ENCODE data around the gene PHF19.

The PHF19 gene

DNA sequence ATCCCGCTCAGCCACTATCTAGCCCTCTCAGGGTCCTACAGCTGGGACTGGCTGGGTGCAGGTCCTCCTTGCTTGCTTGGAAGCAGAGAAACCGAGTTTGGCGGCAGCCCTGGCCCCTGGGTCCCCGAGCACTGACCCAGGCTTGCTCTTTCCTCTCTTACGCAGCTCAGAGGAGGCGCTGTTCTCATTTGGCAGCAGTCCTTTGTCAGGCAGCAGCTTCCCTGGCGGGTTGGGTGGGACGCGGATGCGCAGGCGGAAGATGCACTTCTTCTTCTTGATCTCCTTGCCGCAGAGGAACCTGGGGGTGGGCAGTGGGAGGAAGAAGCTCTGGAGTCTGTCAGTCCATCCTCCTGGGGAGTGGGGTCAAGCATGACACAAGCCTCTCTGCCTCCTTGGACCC is 14.5 kb downstream of the PHF19 start:
- no peaks in the 10 kb centered on the region for H3K9me3 Mint-ChIP-seq
- H3K4me1 Mint-ChIP-seq, result peaks cover 63% of the 10 kb centered on the region
- no peak for ATAC-seq
- H3K27me3 Mint-ChIP-seq, result no peaks in the 10 kb centered on the region
- no peak overlapping the region for H3K4me3 Mint-ChIP-seq
- H3K27ac Mint-ChIP-seq, result peak overlapping the region in 1 of 2 donors; percentile 87
- no peak for DNase-seq

DNA sequence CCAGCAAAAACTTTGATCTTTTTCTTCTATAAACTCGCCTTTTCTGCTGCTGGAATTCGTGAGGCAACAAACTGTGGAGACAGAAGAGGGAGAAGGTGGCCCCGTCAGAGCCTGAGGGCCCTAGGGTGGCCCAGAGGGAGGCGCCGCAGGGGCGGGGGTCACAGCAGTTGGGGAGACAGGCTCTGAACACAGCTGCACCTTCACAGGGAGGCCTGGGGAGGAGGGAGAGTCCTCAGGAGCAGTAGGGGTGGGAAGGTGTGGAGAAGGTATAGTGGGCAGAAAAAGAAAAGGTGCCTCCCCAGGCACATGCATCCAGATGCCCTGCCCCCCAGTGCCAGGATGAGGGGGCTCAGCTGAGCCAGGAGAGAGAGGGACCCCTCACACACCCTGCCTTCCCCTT is 15.1 kb downstream of the PHF19 start:
- Mint-ChIP-seq H3K4me3 (no peak overlapping the region), H3K9me3 (no peaks in the 10 kb centered on the region), H3K27me3 (no peaks in the 10 kb centered on the region), H3K27ac (peak overlapping the region in 1 of 2 donors; percentile 87), H3K4me1 (peaks cover 67% of the 10 kb centered on the region)
- no peak for ATAC-seq
- DNase-seq, result no peak

DNA sequence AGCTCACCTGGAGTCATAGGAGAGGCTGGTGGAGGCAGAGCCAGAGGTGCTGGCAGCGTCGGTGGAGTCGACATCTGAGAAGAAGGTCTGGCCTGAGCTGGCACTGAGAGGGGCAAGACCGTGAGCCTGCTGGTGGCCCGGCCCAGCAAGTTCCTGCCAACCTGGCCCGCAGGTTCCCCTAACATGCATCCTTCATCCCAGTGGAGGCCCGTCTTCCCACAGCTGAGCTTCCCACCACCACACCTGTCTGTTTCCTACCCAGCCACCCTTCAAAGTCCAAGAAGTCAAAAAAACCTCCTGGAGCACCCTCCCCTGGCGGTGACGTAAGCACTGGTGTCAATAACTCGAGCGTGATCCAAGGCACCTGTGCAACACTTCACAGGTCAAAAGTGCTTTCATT is 16.9 kb downstream of the PHF19 start:
- DNase-seq (no peak), ATAC-seq (no peak)
- Mint-ChIP-seq H3K4me1 (peaks cover 74% of the 10 kb centered on the region), H3K27ac (peak overlapping the region in 1 of 2 donors; percentile 89), H3K27me3 (no peaks in the 10 kb centered on the region), H3K9me3 (no peaks in the 10 kb centered on the region), H3K4me3 (no peak overlapping the region)

DNA sequence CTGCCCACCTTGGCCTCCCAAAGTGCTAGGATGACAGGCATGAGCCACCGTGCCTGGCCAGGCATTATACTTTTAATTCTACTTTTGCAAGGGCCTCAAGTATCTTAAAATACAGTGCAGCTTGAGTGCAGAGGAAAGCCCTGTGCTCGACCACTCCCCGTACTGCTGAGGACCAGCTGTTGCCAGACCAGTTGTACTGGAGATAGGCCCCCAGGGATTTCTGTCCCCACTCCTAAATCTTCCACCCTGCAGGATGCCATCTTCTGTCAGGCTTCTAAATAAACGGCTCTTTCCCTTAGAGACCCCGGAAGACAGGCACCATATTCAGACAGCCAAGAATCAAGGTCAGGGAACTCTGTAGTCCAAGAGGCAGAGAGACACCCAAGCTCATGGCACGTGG is 17.6 kb downstream of the PHF19 start:
- H3K4me1 Mint-ChIP-seq, result peaks cover 82% of the 10 kb centered on the region
- H3K4me3 Mint-ChIP-seq, result no peak overlapping the region
- H3K27me3 Mint-ChIP-seq, result no peaks in the 10 kb centered on the region
- H3K9me3 Mint-ChIP-seq, result no peaks in the 10 kb centered on the region
- peak overlapping the region in 1 of 2 donors; percentile 89 for H3K27ac Mint-ChIP-seq
- ATAC-seq (no peak), DNase-seq (no peak)

DNA sequence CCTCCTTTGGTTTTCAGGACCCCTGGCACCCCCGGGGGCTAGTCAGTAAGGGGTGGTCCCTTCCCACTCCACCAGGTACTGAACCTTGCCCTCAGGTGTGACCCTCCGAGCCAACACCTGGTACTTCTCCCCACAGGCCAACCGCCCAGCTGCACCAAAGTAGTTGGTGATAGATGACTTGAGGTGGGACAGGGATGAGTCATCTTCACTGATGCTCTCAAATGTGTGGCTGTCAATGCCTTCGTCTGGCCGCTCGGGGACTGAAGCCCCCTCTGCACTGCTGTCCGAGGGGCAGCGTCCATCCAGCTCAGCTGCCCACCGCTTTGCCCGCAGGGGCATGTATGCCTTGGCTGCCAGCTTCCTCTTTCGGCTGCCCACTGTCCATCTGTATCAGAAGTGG is 19.1 kb downstream of the PHF19 start:
- Mint-ChIP-seq H3K27me3 (no peaks in the 10 kb centered on the region), H3K4me1 (peaks cover 69% of the 10 kb centered on the region), H3K4me3 (no peak overlapping the region), H3K9me3 (no peaks in the 10 kb centered on the region), H3K27ac (peak overlapping the region in 1 of 2 donors; percentile 83)
- ATAC-seq, result peak; percentile 34
- no peak for DNase-seq

DNA sequence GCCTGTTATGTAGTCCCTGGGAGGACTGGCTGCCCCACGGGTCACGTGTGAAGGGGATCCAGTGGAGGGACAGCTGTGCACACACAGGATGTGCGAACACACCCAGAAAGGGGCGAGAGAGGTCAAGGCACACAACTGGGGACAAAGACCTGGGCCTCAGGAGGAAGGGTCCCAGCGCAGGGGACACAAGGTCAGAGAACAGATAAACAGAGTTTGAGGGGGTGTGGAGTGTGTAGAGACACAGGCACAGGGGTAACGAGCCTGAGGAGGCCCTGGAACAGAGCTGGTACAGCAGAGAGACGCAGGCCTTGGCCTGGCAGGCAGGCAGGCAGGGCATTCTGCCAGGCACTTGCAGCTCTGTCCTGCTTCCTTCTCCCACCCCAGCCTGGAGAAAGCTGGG is 19.5 kb downstream of the PHF19 start:
- no peaks in the 10 kb centered on the region for H3K9me3 Mint-ChIP-seq
- H3K4me1 Mint-ChIP-seq, result peaks cover 68% of the 10 kb centered on the region
- no peaks in the 10 kb centered on the region for H3K27me3 Mint-ChIP-seq
- peak overlapping the region in 1 of 2 donors; percentile 83 for H3K27ac Mint-ChIP-seq
- DNase-seq (no peak), ATAC-seq (peak; percentile 37)
- no peak overlapping the region for H3K4me3 Mint-ChIP-seq

DNA sequence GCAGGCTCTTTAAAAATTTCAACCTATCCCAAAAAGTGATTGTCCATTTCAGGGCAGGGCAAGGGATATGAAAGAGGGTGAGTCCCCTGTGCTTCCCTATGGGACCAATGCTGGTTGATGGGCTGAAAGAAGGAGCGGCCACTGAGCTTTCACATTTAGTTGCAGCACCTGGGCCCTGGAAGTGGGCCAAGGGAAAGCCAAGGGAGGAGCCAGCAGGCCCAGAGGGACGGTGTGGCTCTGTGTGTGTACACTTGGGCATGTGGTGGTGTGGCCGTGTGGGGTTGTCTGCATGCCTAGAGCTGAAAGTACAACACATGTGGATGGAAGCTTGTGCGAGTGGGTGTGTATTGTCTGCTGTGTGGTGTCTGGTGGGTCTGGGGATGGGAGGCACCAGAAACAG is 20.3 kb downstream of the PHF19 start:
- ATAC-seq (peak; percentile 20), DNase-seq (no peak)
- Mint-ChIP-seq H3K9me3 (no peaks in the 10 kb centered on the region), H3K27me3 (no peaks in the 10 kb centered on the region), H3K27ac (peak overlapping the region in 1 of 2 donors; percentile 7), H3K4me1 (peaks cover 76% of the 10 kb centered on the region), H3K4me3 (no peak overlapping the region)

DNA sequence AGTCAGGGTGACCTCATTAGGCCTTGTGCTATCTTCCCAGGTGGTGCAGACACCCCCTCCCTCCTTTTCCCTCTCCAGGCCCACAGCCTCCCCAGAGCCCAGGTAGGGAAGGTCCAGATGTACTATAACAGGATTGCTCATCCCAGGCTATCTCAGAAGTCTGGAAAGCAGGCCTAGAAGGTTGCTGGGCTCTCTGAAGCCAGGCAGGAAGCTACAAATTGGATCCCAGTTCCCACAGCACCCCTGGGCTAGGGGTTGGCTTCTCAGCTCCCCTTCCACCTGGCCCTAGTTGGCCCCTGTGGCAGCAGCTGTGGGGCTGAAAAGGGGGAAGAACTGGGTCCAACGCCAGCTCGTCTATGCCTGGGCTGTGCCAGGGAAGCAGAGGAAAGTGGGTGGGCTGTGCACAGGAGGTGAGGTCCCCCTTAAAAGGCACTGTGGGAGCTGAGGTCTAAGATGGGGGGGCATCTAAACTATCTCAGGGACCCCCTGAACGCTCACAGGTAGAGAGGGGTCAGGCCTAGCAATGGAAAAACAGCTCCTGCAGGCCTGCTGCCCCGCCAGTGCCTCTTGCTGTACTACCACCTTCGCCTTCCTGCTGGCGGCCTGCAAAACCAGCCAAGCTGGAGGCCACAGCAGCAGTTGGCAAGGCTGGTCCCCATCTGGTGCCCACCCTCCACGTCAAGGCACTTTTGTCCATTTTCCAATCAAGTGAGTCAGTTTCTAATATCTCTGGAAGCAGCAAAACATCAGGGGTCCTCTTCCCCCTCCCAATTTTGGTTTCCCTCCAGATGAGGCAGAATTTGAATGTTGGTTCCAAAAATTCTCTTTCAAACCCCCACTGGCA is 20.9 kb downstream of the PHF19 start:
- ATAC-seq, result no peak
- Mint-ChIP-seq H3K27ac (peak overlapping the region in 1 of 2 donors; percentile 94), H3K4me3 (no peak overlapping the region), H3K9me3 (no peaks in the 10 kb centered on the region), H3K27me3 (no peaks in the 10 kb centered on the region), H3K4me1 (peaks cover 80% of the 10 kb centered on the region)
- DNase-seq, result no peak

DNA sequence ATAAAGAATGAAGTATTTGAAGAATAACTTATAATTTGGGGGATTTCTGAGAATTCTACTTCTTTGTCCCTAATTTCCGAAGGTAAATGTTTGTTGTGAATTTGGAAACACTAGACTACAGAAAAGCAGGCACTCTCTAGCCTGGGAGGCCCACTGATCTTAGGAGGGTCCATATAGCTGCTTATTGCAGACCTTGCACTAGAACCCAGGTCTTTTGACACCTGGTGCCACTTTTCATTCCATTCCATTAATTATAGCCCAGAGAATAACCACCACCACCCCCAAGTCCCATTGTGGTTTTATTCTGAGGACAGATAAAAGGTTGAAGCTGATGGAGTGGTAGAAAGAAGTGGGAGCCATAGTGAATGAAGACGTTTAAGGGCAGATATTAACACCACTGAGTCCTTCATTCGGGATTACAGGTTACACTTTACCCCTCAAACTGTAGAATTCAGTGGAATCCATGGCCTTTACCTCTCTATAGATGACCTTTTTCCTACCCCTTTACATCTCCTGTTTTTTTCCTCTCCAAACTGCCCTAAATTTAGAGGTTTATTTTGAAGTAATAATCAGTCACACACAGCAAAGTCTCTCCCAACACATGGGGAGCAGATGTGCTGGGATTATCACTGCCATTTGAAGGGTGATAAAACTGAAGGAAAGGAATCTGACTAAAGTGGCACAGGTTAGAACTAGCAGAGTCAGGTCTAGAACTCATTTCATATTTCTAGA is 22.2 kb downstream of the PHF19 start:
- Mint-ChIP-seq H3K4me1 (peaks cover 78% of the 10 kb centered on the region), H3K27ac (peak overlapping the region in 1 of 2 donors; percentile 94), H3K4me3 (no peak overlapping the region), H3K27me3 (no peaks in the 10 kb centered on the region), H3K9me3 (no peaks in the 10 kb centered on the region)
- no peak for DNase-seq
- ATAC-seq, result no peak

DNA sequence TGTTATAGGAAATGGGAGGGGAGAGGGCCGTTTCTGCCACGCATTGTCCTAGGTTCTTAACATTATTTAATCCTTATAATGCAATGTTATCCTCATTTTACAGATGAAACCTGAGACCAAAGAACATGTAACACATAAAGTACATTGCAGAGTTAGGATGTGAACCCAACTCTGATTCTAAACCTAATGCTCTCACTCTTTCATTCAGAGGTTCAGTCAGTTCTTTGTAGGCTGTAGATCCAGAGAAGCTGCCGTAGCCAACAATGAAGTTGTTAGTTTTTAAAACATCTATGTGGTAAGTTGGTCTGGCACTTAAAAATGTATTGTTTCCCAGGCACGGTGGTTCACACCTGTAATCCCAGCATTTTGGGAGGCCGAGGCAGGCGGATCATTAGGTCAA is 23.8 kb downstream of the PHF19 start:
- no peak overlapping the region for H3K27ac Mint-ChIP-seq
- DNase-seq (no peak), ATAC-seq (no peak)
- no peaks in the 10 kb centered on the region for H3K9me3 Mint-ChIP-seq
- H3K27me3 Mint-ChIP-seq, result no peaks in the 10 kb centered on the region
- H3K4me3 Mint-ChIP-seq, result no peak overlapping the region
- peaks cover 72% of the 10 kb centered on the region for H3K4me1 Mint-ChIP-seq

DNA sequence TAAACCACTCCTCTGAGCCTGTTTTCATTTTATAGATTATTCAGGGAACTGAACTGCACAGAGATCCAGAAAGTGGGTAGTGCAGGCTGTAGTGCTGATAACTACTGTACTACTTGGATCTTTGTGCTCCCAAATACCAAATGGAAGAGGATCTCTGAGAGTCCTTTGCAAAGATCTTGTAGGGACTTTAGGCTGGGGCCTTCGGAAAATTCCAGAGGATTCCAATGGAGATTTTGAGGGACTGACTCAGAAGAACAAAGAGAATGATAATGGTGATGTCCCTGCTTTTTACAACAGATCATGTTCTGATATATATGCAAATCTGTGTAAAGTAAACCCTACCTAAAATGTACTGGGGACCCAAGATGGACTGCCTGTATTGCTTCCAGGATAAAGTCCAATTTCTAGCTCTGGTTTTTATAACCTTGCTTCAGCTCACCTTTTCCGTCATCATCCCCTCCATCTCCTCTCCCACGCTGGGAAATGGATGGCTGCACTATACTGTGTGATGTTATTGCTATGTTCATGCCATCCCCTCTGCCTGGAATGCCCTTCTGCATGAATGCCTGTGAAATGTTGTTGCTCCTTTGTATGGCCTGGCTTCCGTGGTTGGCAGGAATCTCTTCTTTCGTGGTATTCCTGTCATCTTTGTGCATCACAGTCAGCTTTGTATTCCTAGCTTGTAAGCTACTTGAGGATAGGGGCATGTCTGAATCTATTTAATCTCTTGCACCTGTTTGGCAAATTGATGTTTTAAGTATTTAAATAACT is 24.6 kb downstream of the PHF19 start:
- ATAC-seq (no peak), DNase-seq (no peak)
- Mint-ChIP-seq H3K27ac (no peak overlapping the region), H3K4me3 (no peak overlapping the region), H3K9me3 (no peaks in the 10 kb centered on the region), H3K4me1 (peaks cover 72% of the 10 kb centered on the region), H3K27me3 (no peaks in the 10 kb centered on the region)

DNA sequence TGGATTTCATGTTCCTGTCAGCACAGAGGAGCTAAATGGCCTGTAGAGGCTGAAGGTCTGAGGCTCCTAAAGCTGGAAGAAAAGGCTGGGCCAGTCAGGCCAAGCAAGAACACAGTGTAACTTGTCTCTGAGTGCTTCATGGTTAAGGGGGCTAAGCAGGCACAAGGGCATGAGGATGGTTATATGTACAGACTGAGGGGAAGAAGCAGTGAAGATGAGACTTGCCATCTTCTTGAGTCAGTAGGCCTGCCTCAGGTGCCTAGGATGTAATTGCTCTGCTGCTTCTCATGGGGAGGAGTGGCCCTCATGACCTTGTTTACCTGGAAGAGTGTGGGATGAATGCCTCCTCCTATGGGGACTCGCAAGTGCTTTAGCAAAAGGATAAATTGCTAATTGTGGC is 25.5 kb downstream of the PHF19 start:
- DNase-seq (no peak), ATAC-seq (no peak)
- H3K27ac Mint-ChIP-seq, result no peak overlapping the region
- H3K9me3 Mint-ChIP-seq, result no peaks in the 10 kb centered on the region
- H3K4me1 Mint-ChIP-seq, result peaks cover 73% of the 10 kb centered on the region
- H3K4me3 Mint-ChIP-seq, result no peak overlapping the region
- no peaks in the 10 kb centered on the region for H3K27me3 Mint-ChIP-seq

DNA sequence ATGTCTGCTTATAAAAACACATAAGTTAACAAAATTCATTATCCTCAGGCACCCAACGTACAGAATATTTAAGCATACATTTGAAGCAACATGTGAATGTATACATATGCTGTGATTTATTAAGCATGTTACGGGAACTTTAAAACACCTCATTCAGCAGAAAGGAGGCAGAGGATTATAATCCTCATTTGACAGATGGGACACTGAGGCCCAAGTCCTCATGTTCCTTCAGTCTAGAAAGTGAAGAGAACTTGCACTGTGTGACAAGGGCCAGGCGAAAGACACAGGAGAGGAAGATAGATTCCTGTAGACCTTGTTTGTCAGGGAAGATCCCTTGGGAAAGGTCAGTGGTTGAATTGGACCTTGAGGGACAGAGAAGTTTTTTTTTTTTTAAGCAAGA is 26.7 kb downstream of the PHF19 start:
- peaks cover 73% of the 10 kb centered on the region for H3K4me1 Mint-ChIP-seq
- ATAC-seq, result no peak
- H3K4me3 Mint-ChIP-seq, result no peak overlapping the region
- H3K9me3 Mint-ChIP-seq, result no peaks in the 10 kb centered on the region
- H3K27me3 Mint-ChIP-seq, result no peaks in the 10 kb centered on the region
- peak overlapping the region; percentile 23 to 29 for H3K27ac Mint-ChIP-seq
- no peak for DNase-seq

DNA sequence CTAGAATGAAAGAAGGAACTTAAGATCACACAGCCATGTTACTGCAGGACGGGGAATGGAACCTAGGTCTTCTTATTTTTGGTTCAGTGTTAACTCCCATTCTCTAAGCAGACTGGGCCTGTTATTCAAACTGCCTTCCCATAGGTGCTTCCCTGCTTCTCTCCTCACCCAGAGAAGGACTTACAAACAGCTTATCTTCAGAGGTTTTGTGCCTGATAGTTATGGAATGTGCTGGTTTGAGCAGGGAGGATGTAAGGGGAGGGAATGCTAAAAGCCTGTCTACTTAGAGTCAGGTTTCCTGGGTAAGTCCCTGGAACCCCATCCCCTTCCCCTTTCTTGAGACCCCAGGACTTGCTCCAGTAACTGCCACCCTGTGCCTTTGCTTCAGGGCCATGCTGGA is 30.1 kb downstream of the PHF19 start:
- H3K4me3 Mint-ChIP-seq, result peak overlapping the region; percentile 99 to 100
- peaks cover 79% of the 10 kb centered on the region for H3K4me1 Mint-ChIP-seq
- DNase-seq, result no peak

DNA sequence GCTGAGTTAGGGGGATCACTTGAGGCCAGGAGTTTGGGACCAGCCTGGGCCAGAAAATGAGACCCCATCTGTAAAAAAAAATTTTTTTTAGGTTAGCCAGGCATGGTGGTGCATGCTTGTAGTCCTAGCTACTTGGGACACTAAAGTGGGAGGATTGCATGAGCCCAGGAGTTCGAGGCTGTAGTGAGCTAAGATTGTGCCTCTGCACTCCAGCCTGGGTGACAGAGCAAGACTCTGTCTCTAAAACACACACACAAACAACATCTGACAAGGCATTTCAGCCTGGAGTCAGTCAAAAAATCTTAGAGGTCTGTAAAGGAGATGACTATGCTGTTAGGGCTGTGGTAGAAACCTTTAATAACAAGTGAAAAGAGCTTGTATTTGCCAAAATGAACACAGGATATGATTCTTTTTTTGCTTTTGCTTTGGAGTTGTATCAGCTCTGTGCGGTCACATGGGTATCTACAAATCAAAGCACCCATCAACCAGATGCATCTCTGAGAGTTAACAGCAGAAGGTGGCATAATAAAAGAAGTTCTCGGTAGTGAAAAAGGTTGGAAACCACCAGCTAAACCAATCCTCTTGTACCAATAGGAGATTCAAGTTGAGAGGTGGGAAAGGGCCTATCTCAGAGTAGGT is 30.6 kb downstream of the PHF19 start:
- Mint-ChIP-seq H3K9me3 (no peaks in the 10 kb centered on the region), H3K27ac (peak overlapping the region; percentile 94 to 99), H3K4me1 (peaks cover 79% of the 10 kb centered on the region), H3K4me3 (peak overlapping the region; percentile 99 to 100), H3K27me3 (no peaks in the 10 kb centered on the region)
- ATAC-seq, result peak; percentile 67
- peak in 1 of 2 donors; percentile 49 for DNase-seq

More for the DNA sequence above, 30.1 kb downstream of the PHF19 start:
- H3K9me3 Mint-ChIP-seq, result no peaks in the 10 kb centered on the region
- no peak for ATAC-seq
- H3K27me3 Mint-ChIP-seq, result no peaks in the 10 kb centered on the region
- H3K27ac Mint-ChIP-seq, result peak overlapping the region in 1 of 2 donors; percentile 50

All from stimulated activated naive CD8-positive, alpha-beta T cell treated with anti-CD3 and anti-CD28 coated beads, Interleukin-15, amount 100 ng/mL, for 72 hours (primary cell).